Thoracic aorta (tissue), 2 donors: Measurements from ENCODE around the gene EEF2KMT. TPM values are rescaled to one million over a fixed set of nuclear protein-coding genes. Genes with fewer than 3 reads are reported as not detected.

Experiments
- ATAC-seq: fragments of 150-250 bp; one replicate; pipeline ENCODE4 v1.8.0; 2017; ENCODE audit warnings: low read depth; ENCODE audit not compliant: insufficient number of reproducible peaks, low FRiP score
- DNase-seq: peaks from one replicate; pipeline ENCODE4 v3.0.0-alpha.2; 2020; ENCODE audit warnings: low spot score
- H3K27ac ChIP-seq, 2 donors: fragments of 200-600 bp; sonication (generic); 1 replicate in 1 of 2; 2 replicates in 1 of 2; pipeline ENCODE4 v1.5.1; 2016; ENCODE audit warnings: mild to moderate bottlenecking in 2 of 2, moderate library complexity in 2 of 2
- H3K27me3 ChIP-seq: fragments of 200-600 bp; sonication (generic); replicated peaks from 2 replicates; pipeline ENCODE4 v1.6.0; 2016; ENCODE audit warnings: mild to moderate bottlenecking; ENCODE audit not compliant: insufficient read depth
- H3K36me3 ChIP-seq: fragments of 200-600 bp; sonication (generic); one replicate; pipeline ENCODE4 v1.5.1; 2016
- H3K4me1 ChIP-seq, 2 donors: fragments of 200-600 bp; sonication (generic); 1 replicate in 1 of 2; 2 replicates in 1 of 2; pipeline versions ENCODE4 v1.5.1 to v1.6.0; 2016; ENCODE audit warnings: low read depth in 2 of 2, mild to moderate bottlenecking in 1 of 2; ENCODE audit not compliant: control insufficient read depth in 1 of 2
- H3K4me3 ChIP-seq: fragments of 200-600 bp; sonication (generic); 2 replicates; pipeline ENCODE4 v1.5.1; 2016; ENCODE audit warnings: mild to moderate bottlenecking
- H3K9me3 ChIP-seq: fragments of 200-600 bp; sonication (generic); 2 replicates; pipeline ENCODE4 v1.5.1; 2016
- CTCF ChIP-seq: fragments of 200-600 bp; sonication (generic); IDR thresholded peaks from one replicate; pipeline ENCODE4 v1.5.1; 2019; ENCODE audit warnings: antibody characterized with exemption
- total RNA-seq, 2 donors: library from RNA; depleted of rRNA; stranded (reverse); fragments of >200 nt; gene quantifications; one replicate each; pipeline versions ENCODE4 v1.1.0 to v1.2.3, GENCODE V29; 2016

EEF2KMT gene
- total RNA-seq, 2 donors from 2014 or later: 6.8 to 14.9 TPM

GRCh38 chr16:5069048-5069447 is 28.5 kb downstream of the EEF2KMT start:
- no peak for ATAC-seq
- H3K27me3 ChIP-seq: no peaks in the 10 kb centered on the region
- no peak for DNase-seq
- H3K4me3 ChIP-seq: no peak overlapping the region
- H3K36me3 ChIP-seq: no peaks in the 10 kb centered on the region
- H3K9me3 ChIP-seq: no peaks in the 10 kb centered on the region
- no peak overlapping the region for H3K27ac ChIP-seq
- TF ChIP-seq CTCF: no peak
- H3K4me1 ChIP-seq: peaks cover 9 to 11% of the 10 kb centered on the region in 2 donors

DNA sequence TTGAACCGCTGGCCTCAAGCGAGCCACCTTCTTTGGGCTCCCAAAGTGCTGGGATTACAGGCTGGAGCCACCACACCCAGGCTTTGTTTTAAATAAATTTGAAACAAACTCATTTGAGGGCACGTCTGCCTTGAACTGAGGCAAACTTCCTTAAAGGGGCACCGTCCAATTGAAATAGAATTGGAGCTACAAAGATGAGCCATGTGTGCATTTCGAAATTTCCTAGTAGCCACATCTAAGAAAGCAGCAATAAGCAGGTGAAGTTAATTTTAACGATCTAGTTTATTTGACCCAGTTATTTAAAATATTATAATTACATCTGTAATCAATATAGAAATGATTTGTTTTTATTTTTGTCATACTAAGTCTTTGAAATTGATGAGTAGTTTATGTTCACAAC is 31.1 kb downstream of the EEF2KMT start:
- ATAC-seq: no peak
- peaks cover 2 to 6% of the 10 kb centered on the region in 2 donors for H3K4me1 ChIP-seq

GRCh38 chr16:5065813-5066212 is 31.8 kb downstream of the EEF2KMT start, which contains the start of gene C16orf89:
TSS of gene C16orf89 (minus strand) at chr16:5065956. CDS start at chr16:5065908, 48 bp downstream.
- DNase-seq: no peak
- Histone ChIP-seq H3K27ac (no peak within 1 kb of the TSS), H3K4me3 (no peak within 1 kb of the TSS), H3K27me3 (no peaks in the 10 kb centered on the region), H3K36me3 (no peaks in the 10 kb centered on the region), H3K9me3 (no peaks in the 10 kb centered on the region), H3K4me1 (no peaks in the 10 kb centered on the region)
- no peak for TF ChIP-seq CTCF
- no peak for ATAC-seq

More for the DNA sequence above, 31.1 kb downstream of the EEF2KMT start:
- no peak for DNase-seq
- H3K27me3 ChIP-seq: no peaks in the 10 kb centered on the region
- no peak for TF ChIP-seq CTCF
- H3K9me3 ChIP-seq: no peaks in the 10 kb centered on the region
- H3K36me3 ChIP-seq: no peaks in the 10 kb centered on the region
- no peak overlapping the region for H3K4me3 ChIP-seq
- H3K27ac ChIP-seq: no peak overlapping the region

- DNase-seq: no peak
- no peaks in the 10 kb centered on the region for H3K36me3 ChIP-seq
- H3K9me3 ChIP-seq: no peaks in the 10 kb centered on the region
- H3K4me1 ChIP-seq: no peaks in the 10 kb centered on the region
- ATAC-seq: no peak
- TF ChIP-seq CTCF: no peak
- H3K4me3 ChIP-seq: no peak overlapping the region
- H3K27ac ChIP-seq: no peak overlapping the region
- no peaks in the 10 kb centered on the region for H3K27me3 ChIP-seq
Observed at GRCh38 chr16:5065326-5065725, 32.3 kb downstream of the EEF2KMT start.

DNA sequence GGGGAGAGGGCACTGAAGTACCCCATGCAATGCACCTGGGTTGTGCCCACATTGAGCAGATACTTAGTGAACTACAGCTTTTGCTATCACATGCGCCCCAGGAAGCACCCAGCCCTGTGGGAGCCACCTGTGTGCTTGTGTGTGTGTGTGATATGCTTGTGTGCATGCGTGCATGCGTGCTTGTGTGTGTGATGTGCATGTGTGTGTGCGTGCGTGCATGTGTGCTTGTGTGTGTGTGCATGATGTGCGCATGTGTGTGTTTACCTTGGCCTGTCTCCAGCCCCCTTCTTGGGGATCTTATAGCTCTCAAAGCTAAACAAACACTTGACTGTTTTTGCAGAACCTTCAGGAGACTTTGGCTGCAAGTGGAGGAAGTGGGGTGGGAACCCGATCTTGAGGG is 32.7 kb downstream of the EEF2KMT start:
- H3K36me3 ChIP-seq: no peaks in the 10 kb centered on the region
- H3K27me3 ChIP-seq: no peaks in the 10 kb centered on the region
- no peaks in the 10 kb centered on the region for H3K4me1 ChIP-seq
- DNase-seq (no peak), ATAC-seq (no peak)
- H3K4me3 ChIP-seq: no peak overlapping the region
- no peak for TF ChIP-seq CTCF
- H3K27ac ChIP-seq: no peak overlapping the region
- H3K9me3 ChIP-seq: no peaks in the 10 kb centered on the region
